ENCODE measurements around the gene NET1.

- TF ChIP-seq POLR2A (IDR thresholded peaks at IDR 0.05), result no peak
- TF ChIP-seq CTCF (IDR thresholded peaks at IDR 0.05), result no peak
- no peak for TF ChIP-seq POLR2AphosphoS5 (IDR thresholded peaks at IDR 0.05)
Observed at GRCh38 chr10:5391790-5392189, 20.6 kb upstream of the NET1 start.
